ENCODE data around the gene KLRK1.

DNA sequence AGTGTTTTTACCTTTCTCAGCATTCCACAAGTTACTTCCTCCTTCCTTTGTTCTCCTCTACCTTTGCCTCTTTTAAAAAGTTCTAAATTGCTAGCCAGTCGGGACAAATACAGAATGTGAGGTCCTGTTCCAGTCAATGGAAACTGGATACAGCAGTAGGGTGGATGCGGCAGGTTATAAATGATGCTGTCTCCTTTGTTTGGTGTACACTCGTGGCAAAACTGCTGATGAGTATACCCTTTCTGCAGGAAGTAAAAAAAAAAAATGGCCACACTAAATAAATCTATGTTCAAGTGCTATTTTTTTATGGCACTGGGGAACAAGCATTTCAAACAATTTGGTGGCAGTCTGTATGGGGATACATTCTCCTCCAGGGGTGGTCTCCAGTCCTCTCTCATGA lies 27.5 kb downstream of the KLRK1 start:
- TF ChIP-seq CTCF (IDR thresholded peaks at IDR 0.05) (no peak), POLR2A (IDR thresholded peaks at IDR 0.05) (no peak)
